Endothelial cell (in vitro differentiated cells): ENCODE results near the gene PPP1R2. TPM values are rescaled to one million over a fixed set of nuclear protein-coding genes. Genes with fewer than 3 reads are reported as not detected.

Experiments used
- DNase-seq: peaks from one replicate; pipeline ENCODE4 v3.0.0; 2021; ENCODE audit warnings: low spot score
- H3K27ac Mint-ChIP-seq: one replicate; pipeline ENCODE4 v1.8.0; 2021; ENCODE audit warnings: mixed read lengths, inconsistent platforms; ENCODE audit not compliant: unreplicated experiment
- H3K27me3 Mint-ChIP-seq: one replicate; pipeline ENCODE4 v1.8.0; 2021; ENCODE audit warnings: mild to moderate bottlenecking, moderate library complexity, mixed read lengths, inconsistent platforms; ENCODE audit not compliant: unreplicated experiment
- H3K36me3 Mint-ChIP-seq: one replicate; pipeline ENCODE4 v1.8.0; 2021; ENCODE audit warnings: mild to moderate bottlenecking, low read depth, mixed read lengths, inconsistent platforms; ENCODE audit not compliant: unreplicated experiment
- H3K4me1 Mint-ChIP-seq: one replicate; pipeline ENCODE4 v1.8.0; 2021; ENCODE audit warnings: mild to moderate bottlenecking, mixed read lengths, inconsistent platforms; ENCODE audit not compliant: unreplicated experiment
- H3K4me3 Mint-ChIP-seq: one replicate; pipeline ENCODE4 v1.8.0; 2021; ENCODE audit warnings: mild to moderate bottlenecking, mixed read lengths, inconsistent platforms; ENCODE audit not compliant: unreplicated experiment
- H3K9me3 Mint-ChIP-seq: one replicate; pipeline ENCODE4 v1.8.0; 2021; ENCODE audit warnings: mixed read lengths, inconsistent platforms; ENCODE audit not compliant: unreplicated experiment
- total RNA-seq: library from RNA; stranded (reverse); fragmentation: NEBNext Ultra II Directional; extraction: Animal tissue kit (Norgen Biotek cat#: 25700); gene quantifications from one replicate; pipeline ENCODE4 v1.2.1, GENCODE V29; 2021; ENCODE audit not compliant: unreplicated experiment
- TF ChIP-seq, protein P1 (sequence below): fragments of 200-600 bp; sonication (generic); IDR thresholded peaks from one replicate; pipeline ENCODE4 v1.5.0; 2021; ENCODE audit warnings: antibody characterized with exemption; ENCODE audit not compliant: unreplicated experiment

PPP1R2 gene
- total RNA-seq, 1 donor from 2014 or later: 29.7 TPM

- H3K9me3 Mint-ChIP-seq: no peaks in the 10 kb centered on the region
- TF ChIP-seq, protein P1, sequence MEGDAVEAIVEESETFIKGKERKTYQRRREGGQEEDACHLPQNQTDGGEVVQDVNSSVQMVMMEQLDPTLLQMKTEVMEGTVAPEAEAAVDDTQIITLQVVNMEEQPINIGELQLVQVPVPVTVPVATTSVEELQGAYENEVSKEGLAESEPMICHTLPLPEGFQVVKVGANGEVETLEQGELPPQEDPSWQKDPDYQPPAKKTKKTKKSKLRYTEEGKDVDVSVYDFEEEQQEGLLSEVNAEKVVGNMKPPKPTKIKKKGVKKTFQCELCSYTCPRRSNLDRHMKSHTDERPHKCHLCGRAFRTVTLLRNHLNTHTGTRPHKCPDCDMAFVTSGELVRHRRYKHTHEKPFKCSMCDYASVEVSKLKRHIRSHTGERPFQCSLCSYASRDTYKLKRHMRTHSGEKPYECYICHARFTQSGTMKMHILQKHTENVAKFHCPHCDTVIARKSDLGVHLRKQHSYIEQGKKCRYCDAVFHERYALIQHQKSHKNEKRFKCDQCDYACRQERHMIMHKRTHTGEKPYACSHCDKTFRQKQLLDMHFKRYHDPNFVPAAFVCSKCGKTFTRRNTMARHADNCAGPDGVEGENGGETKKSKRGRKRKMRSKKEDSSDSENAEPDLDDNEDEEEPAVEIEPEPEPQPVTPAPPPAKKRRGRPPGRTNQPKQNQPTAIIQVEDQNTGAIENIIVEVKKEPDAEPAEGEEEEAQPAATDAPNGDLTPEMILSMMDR: no peak
- no peaks in the 10 kb centered on the region for H3K36me3 Mint-ChIP-seq
- H3K4me3 Mint-ChIP-seq: no peak overlapping the region
- H3K27ac Mint-ChIP-seq: no peak overlapping the region
- no peak for DNase-seq
- no peaks in the 10 kb centered on the region for H3K4me1 Mint-ChIP-seq
- H3K27me3 Mint-ChIP-seq: peaks cover 5% of the 10 kb centered on the region
These were observed 75.3 kb downstream of the PPP1R2 start for GRCh38 chr3:195467641-195468390.

DNA sequence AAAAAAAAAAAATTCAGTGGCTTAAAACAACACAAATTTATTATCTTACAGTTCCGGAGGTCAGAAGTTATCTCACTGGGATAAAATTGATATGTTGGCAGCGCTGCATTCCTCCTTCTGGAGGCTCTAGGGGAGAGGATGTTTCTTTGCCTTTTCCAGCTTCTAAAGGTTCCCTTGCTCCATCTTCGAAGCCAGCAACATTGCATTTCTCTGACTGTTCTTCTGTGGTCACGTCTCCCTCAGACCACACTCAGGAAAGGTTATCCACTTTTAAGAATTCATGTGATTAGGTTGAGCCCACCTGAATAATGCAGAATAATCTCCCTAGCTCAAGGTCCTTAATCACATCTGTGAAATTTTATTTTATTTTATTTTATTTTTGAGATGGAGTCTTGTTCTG is 76.9 kb downstream of the PPP1R2 start:
- DNase-seq: no peak
- Mint-ChIP-seq H3K27ac (no peak overlapping the region), H3K9me3 (no peaks in the 10 kb centered on the region), H3K4me3 (no peak overlapping the region), H3K36me3 (no peaks in the 10 kb centered on the region), H3K4me1 (no peaks in the 10 kb centered on the region), H3K27me3 (peaks cover 4% of the 10 kb centered on the region)
- TF ChIP-seq, protein P1: no peak

Other genes starting within 250 kb of the PPP1R2 start
- 61.2 TPM for gene ACAP2, start 100.3 kb downstream of the PPP1R2 start, total RNA-seq
- gene APOD, start 40.6 kb upstream of the PPP1R2 start, total RNA-seq: 5.0 TPM
- gene MUC20, start 177.7 kb upstream of the PPP1R2 start, total RNA-seq: 0.21 TPM